ENCODE data around the gene CCDC33.

CCDC33 gene

DNA sequence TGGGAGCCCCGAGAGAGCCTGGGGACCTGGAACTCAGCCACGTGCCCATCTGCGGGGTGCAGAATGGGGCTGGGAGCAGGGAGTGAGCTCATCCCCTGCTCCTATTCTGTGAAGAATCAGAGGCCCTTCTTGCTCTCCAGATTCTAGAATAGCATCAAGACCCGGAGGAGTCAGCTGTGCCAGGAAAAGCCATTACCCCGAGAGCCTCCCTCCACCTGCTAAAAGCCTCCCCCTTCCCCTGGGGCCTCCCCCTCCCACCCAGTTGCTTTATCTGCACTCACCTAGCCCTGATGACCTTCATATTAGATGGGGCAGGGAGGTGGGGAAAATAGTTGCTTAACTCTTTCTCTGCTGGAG, 23.1 kb downstream of the CCDC33 start:
- TF ChIP-seq EZH2phosphoT487 (IDR thresholded peaks at IDR 0.05; ENCODE audit: borderline replicate concordance, low read length): no peak
- TF ChIP-seq, protein P1, sequence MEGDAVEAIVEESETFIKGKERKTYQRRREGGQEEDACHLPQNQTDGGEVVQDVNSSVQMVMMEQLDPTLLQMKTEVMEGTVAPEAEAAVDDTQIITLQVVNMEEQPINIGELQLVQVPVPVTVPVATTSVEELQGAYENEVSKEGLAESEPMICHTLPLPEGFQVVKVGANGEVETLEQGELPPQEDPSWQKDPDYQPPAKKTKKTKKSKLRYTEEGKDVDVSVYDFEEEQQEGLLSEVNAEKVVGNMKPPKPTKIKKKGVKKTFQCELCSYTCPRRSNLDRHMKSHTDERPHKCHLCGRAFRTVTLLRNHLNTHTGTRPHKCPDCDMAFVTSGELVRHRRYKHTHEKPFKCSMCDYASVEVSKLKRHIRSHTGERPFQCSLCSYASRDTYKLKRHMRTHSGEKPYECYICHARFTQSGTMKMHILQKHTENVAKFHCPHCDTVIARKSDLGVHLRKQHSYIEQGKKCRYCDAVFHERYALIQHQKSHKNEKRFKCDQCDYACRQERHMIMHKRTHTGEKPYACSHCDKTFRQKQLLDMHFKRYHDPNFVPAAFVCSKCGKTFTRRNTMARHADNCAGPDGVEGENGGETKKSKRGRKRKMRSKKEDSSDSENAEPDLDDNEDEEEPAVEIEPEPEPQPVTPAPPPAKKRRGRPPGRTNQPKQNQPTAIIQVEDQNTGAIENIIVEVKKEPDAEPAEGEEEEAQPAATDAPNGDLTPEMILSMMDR (IDR thresholded peaks at IDR 0.05; ENCODE audit: low read depth, low read length, poor library complexity, severe bottlenecking): no peak
- H3K4me1 ChIP-seq (ENCODE audit: control insufficient read depth, low read length): no peaks in the 10 kb centered on the region
- no peaks in the 10 kb centered on the region for H3K9me2 ChIP-seq (replicated peaks; ENCODE audit: control insufficient read depth, low read length)
- no peaks in the 10 kb centered on the region for H3K79me2 ChIP-seq (ENCODE audit: control insufficient read depth, low read length)
- H3K36me3 ChIP-seq (ENCODE audit: control insufficient read depth, low read length): no peaks in the 10 kb centered on the region
- H3K27me3 ChIP-seq (ENCODE audit: control insufficient read depth, low read length): no peaks in the 10 kb centered on the region
- no peaks in the 10 kb centered on the region for H4K20me1 ChIP-seq (ENCODE audit: control insufficient read depth, insufficient read depth, low read depth, low read length)
- H3K4me2 ChIP-seq (ENCODE audit: low read length): no peak overlapping the region
- no peaks in the 10 kb centered on the region for H3F3A ChIP-seq (ENCODE audit: control insufficient read depth, insufficient read depth)
- H3K27ac ChIP-seq (ENCODE audit: low read depth, low read length): no peak overlapping the region
- H3K4me3 ChIP-seq (ENCODE audit: low read length): no peak overlapping the region
- H3K9me3 ChIP-seq (ENCODE audit: control insufficient read depth, insufficient read depth, low read length): no peaks in the 10 kb centered on the region

DNA sequence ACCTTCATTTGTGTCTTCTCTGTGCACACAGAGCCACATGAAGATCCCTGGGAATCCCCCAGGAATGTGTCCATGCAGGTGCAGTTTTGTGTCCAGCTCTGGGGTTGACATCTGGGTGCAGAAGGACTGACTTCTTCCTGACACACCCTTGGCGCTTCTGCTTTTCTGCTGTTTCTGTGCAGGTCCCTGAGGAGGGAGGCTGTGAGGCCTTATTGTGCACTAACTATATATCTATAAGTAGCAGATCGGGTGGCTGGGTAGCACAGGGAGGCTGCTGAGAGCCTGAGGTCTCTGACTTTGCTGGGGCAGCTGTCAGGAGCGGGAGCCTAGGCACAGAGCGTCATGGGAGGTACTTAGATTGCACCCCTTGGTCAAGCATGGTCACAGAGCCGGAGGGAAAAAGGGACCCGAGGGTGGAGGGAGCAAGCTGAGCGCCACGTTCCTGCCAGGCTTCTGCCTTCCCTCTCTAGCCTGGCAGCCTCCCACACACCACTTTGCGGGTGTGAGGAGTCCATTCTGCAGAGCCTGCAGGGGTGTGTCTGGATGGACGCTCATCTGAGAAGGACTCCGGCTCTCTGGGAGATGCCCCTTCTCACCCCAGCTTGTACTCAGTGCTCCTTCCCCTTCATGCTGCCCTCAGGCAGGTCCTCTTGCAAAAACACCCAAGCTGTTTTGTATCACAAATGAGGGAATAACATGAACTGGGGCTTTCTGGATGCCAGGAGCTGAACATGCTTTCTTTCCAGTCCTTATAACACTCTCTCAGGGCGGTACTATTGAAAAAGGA, 23.9 kb downstream of the CCDC33 start:
- H3F3A ChIP-seq (ENCODE audit: control insufficient read depth, insufficient read depth): no peaks in the 10 kb centered on the region
- no peaks in the 10 kb centered on the region for H3K4me1 ChIP-seq (ENCODE audit: control insufficient read depth, low read length)
- H3K4me3 ChIP-seq (ENCODE audit: low read length): no peak overlapping the region
- no peaks in the 10 kb centered on the region for H4K20me1 ChIP-seq (ENCODE audit: control insufficient read depth, insufficient read depth, low read depth, low read length)
- H3K27ac ChIP-seq (ENCODE audit: low read depth, low read length): no peak overlapping the region
- no peak overlapping the region for H3K4me2 ChIP-seq (ENCODE audit: low read length)
- no peaks in the 10 kb centered on the region for H3K9me3 ChIP-seq (ENCODE audit: control insufficient read depth, insufficient read depth, low read length)
- no peaks in the 10 kb centered on the region for H3K9me2 ChIP-seq (replicated peaks; ENCODE audit: control insufficient read depth, low read length)
- TF ChIP-seq, protein P1 (IDR thresholded peaks at IDR 0.05; ENCODE audit: low read depth, low read length, poor library complexity, severe bottlenecking): no peak
- TF ChIP-seq EZH2phosphoT487 (IDR thresholded peaks at IDR 0.05; ENCODE audit: borderline replicate concordance, low read length): no peak
- no peaks in the 10 kb centered on the region for H3K27me3 ChIP-seq (ENCODE audit: control insufficient read depth, low read length)
- H3K36me3 ChIP-seq (ENCODE audit: control insufficient read depth, low read length): no peaks in the 10 kb centered on the region
- H3K79me2 ChIP-seq (ENCODE audit: control insufficient read depth, low read length): no peaks in the 10 kb centered on the region

DNA sequence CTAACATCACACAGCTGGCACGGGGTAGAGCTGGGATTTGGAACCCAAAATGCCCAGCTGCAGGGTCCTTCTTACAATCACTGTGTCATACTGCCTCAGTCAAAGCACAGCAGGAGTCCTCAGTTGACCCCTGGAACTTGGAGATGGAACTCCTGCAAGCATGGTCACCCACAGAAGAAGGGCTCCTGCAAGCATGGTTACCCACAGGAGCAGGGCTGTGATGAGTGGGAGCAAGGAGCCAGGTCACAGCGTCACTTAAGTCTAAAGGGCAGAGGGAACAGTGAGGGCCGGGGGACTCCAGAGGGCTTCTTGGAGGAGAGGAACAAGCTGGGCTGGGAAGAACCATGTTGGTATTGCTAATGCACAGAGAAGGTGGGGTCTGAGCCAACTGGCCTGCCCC, 24.9 kb downstream of the CCDC33 start:
- Histone ChIP-seq H3K4me3 (ENCODE audit: low read length) (no peak overlapping the region), H3K4me2 (ENCODE audit: low read length) (no peak overlapping the region), H3F3A (ENCODE audit: control insufficient read depth, insufficient read depth) (no peaks in the 10 kb centered on the region), H3K4me1 (ENCODE audit: control insufficient read depth, low read length) (no peaks in the 10 kb centered on the region), H3K36me3 (ENCODE audit: control insufficient read depth, low read length) (no peaks in the 10 kb centered on the region), H3K27ac (ENCODE audit: low read depth, low read length) (no peak overlapping the region), H3K9me3 (ENCODE audit: control insufficient read depth, insufficient read depth, low read length) (no peaks in the 10 kb centered on the region), H4K20me1 (ENCODE audit: control insufficient read depth, insufficient read depth, low read depth, low read length) (no peaks in the 10 kb centered on the region), H3K9me2 (replicated peaks; ENCODE audit: control insufficient read depth, low read length) (no peaks in the 10 kb centered on the region), H3K79me2 (ENCODE audit: control insufficient read depth, low read length) (no peaks in the 10 kb centered on the region), H3K27me3 (ENCODE audit: control insufficient read depth, low read length) (no peaks in the 10 kb centered on the region)
- TF ChIP-seq, protein P1 (IDR thresholded peaks at IDR 0.05; ENCODE audit: low read depth, low read length, poor library complexity, severe bottlenecking): no peak
- no peak for TF ChIP-seq EZH2phosphoT487 (IDR thresholded peaks at IDR 0.05; ENCODE audit: borderline replicate concordance, low read length)

Data from DOHH2 (cell line).